ENCODE measurements around the gene HNRNPUL1.

HNRNPUL1 gene

DNA sequence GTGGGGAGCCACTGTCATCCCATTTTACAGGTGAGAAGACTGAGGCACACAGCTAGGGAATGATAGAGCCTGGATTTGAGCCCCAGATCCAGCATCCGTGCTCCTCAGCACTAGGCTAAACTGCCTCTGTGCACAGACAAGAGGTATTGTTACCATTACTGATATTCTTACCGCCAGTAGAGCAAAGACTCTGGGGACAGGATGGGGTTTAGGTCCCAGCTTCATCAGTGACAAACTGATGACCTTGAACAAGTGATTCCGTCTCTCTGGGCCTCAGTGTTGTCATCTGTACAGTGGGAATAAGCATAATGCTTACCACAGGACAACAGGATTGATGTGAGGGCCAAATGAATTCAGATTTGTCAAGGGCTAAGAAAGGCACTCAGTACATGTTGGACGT is 28.7 kb upstream of the HNRNPUL1 start:
- TF ChIP-seq, protein P1, sequence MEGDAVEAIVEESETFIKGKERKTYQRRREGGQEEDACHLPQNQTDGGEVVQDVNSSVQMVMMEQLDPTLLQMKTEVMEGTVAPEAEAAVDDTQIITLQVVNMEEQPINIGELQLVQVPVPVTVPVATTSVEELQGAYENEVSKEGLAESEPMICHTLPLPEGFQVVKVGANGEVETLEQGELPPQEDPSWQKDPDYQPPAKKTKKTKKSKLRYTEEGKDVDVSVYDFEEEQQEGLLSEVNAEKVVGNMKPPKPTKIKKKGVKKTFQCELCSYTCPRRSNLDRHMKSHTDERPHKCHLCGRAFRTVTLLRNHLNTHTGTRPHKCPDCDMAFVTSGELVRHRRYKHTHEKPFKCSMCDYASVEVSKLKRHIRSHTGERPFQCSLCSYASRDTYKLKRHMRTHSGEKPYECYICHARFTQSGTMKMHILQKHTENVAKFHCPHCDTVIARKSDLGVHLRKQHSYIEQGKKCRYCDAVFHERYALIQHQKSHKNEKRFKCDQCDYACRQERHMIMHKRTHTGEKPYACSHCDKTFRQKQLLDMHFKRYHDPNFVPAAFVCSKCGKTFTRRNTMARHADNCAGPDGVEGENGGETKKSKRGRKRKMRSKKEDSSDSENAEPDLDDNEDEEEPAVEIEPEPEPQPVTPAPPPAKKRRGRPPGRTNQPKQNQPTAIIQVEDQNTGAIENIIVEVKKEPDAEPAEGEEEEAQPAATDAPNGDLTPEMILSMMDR (IDR thresholded peaks at IDR 0.05; ENCODE audit: borderline replicate concordance, insufficient read depth, low read depth, low read length), result no peak

DNA sequence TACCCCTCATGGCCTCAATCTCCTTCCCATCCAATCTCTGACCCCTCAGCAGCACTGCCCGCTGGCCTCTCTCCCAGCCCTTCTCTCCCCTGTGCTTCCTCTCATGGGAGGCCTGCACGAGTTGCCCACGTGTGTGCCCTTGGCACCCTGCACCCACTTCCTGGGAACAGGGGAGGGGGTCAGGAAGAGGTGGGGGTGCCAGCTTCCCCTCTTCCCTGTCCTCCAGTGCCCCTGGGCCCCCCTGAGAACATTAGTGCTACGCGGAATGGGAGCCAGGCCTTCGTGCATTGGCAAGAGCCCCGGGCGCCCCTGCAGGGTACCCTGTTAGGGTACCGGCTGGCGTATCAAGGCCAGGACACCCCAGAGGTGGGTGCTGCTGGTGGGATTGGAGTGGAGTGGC is 25.9 kb upstream of the HNRNPUL1 start:
- no peak overlapping the region for H3K4me3 ChIP-seq (ENCODE audit: low read depth, low read length)
- TF ChIP-seq, protein P1 (IDR thresholded peaks at IDR 0.05; ENCODE audit: borderline replicate concordance, insufficient read depth, low read depth, low read length), result no peak

More for the DNA sequence above, 28.7 kb upstream of the HNRNPUL1 start:
- no peak overlapping the region for H3K4me3 ChIP-seq (ENCODE audit: low read depth, low read length)

DNA sequence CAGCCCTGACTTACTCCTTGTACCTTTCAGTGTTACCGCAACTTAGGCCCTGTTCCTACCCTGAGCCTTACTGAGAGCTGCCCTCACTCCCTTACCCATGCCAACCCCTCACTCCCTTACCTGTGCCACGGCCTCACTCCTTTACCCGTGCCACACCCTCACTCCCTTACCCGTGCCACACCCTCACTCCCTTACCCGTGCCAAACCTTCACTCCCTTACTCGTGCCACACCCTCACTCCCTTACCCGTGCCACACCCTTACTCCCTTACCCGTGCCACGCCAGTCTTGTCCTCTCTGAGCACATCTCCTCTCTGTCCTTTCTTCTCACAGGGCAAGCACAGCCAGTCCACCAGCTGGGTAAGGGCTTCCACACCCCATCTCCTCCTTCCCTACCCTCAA is 24.8 kb upstream of the HNRNPUL1 start:
- TF ChIP-seq, protein P1 (IDR thresholded peaks at IDR 0.05; ENCODE audit: borderline replicate concordance, insufficient read depth, low read depth, low read length), result no peak
- H3K4me3 ChIP-seq (ENCODE audit: low read depth, low read length), result no peak overlapping the region

DNA sequence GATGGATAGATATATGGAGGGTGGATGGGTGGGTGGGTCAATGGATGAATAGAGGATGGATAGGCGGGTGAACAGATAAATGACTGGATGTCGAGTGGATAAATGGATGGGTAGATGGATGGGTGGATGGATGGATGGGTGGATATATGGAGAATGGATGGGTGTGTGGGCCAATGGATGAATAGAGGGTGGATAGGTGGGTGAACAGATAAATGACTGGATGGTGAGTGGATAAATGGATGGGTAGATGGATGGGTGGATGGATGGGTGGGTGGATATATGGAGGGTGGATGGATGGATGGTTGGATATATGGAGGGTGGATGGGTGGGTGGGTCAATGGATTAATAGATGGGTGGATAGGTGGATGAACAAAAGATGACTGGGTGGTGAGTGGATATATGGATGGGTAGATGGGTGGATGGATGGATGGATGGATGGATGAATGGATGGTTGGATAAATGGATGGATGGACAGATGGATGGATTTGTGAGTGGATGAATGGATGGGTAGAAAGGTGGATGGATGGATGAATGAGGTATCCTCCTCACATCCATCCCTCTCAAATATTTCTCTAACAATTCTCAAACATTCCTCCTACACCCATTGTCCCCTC is 24.1 kb upstream of the HNRNPUL1 start:
- H3K4me3 ChIP-seq (ENCODE audit: low read depth, low read length), result no peak overlapping the region
- TF ChIP-seq, protein P1 (IDR thresholded peaks at IDR 0.05; ENCODE audit: borderline replicate concordance, insufficient read depth, low read depth, low read length), result no peak

DNA sequence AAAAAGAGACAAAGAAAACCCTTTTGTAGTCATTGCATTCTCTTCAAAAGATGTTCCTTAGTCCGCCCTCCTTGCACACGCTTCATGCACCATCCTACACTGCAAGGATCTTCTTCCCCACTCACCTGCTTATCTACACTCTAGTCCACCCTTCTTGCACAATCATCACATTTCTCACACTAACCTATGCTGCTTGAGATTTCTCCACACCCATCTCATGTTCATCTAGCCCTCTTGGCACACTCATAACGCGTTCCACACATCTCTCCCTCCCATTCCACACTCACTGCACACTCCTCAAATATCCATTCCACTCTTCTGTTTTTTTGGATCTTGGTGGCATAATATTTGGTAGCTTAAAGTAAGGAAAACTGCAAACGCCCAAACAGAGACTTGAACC is 22.3 kb upstream of the HNRNPUL1 start:
- H3K4me3 ChIP-seq (ENCODE audit: low read depth, low read length), result no peak overlapping the region
- TF ChIP-seq, protein P1 (IDR thresholded peaks at IDR 0.05; ENCODE audit: borderline replicate concordance, insufficient read depth, low read depth, low read length), result no peak

- no peak overlapping the region for H3K4me3 ChIP-seq (ENCODE audit: low read depth, low read length)
- TF ChIP-seq, protein P1 (IDR thresholded peaks at IDR 0.05; ENCODE audit: borderline replicate concordance, insufficient read depth, low read depth, low read length), result no peak
Measured at GRCh38 chr19:41244117-41244516, 20.1 kb upstream of the HNRNPUL1 start.

DNA sequence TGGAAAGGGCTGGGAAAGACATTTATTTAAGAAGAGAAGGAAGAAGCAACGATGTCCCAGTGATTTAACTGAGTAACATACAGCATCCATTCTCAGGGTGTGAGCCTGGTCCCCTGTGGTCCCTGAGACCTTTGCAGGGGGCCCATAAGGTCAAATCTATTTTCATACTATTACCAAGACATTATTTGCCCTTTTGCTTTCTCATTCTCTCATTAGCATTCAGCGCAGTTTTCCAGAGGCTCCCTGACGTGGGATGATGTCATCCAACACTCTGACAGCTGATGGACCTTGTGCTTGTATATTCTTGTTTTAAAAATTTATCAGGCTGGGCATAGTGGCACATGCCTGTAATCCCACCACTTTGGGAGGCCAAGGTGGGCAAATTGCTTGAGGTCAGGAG is 18.3 kb upstream of the HNRNPUL1 start:
- H3K4me3 ChIP-seq (ENCODE audit: low read depth, low read length), result no peak overlapping the region
- TF ChIP-seq, protein P1 (IDR thresholded peaks at IDR 0.05; ENCODE audit: borderline replicate concordance, insufficient read depth, low read depth, low read length), result no peak

Data from GM12875 (cell line).